ENCODE measurements around the gene LRRC4C. TPM values are rescaled to one million over a fixed set of nuclear protein-coding genes. Genes with fewer than 3 reads are reported as not detected.

The LRRC4C gene
- total and polyA plus RNA-seq, 10 of the 15 experiments (the other 5 are each of a cell fraction or from before 2014, with no cell fraction given) = 1.5 TPM; not detected in 9

DNA sequence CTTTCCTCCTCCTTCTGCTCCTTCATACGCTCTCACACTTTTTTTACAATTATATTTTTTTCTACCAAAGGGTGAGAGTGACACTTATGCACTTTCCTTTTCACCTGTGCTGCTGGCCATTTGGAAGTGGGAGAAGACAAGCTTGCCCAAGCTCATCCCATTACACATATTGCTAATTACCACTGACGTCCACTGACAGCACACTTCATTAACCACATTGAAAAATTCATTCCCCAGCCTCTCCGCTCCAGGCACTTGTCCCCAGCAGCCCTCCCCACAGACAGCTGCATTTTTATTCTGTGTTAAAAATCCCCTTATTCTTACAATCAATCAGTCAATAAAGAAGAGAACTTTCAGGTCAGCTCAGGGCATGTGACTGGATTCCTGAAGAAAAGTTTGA, 175.1 kb downstream of the LRRC4C start:
- DNase-seq (ENCODE audit: low read depth, low spot score) (no peak), FAIRE-seq (no peak), ATAC-seq (no peak)
- H3K4me3 ChIP-seq = no peak overlapping the region
- no TSS peak for BruUV-seq (replicated peaks)
- TF ChIP-seq RFX5 (IDR thresholded peaks at IDR 0.05; ENCODE audit: low read depth, low read length) (no peak), CREM (IDR thresholded peaks at IDR 0.05; ENCODE audit: low read depth) (no peak), SMAD1 (IDR thresholded peaks at IDR 0.05; ENCODE audit: low read depth, partially characterized antibody) (no peak), YY1 (IDR thresholded peaks at IDR 0.05; ENCODE audit: low read depth, low read length) (no peak), SKIL (IDR thresholded peaks at IDR 0.05; ENCODE audit: low read depth, poor library complexity, severe bottlenecking) (no peak), NFYB (IDR thresholded peaks at IDR 0.05; ENCODE audit: insufficient read depth, low read depth, low read length) (no peak), ZSCAN29 (IDR thresholded peaks at IDR 0.05) (no peak), KDM1A (IDR thresholded peaks at IDR 0.05; ENCODE audit: borderline replicate concordance) (no peak), PRDM15 (CRISPR knock-in tag; IDR thresholded peaks at IDR 0.05) (no peak)
- WGBS (ENCODE audit: insufficient coverage, insufficient replicate concordance, low lambda C conversion rate, missing lambda C conversion rate) = 49% methylated on average over 3 of the region's 3 CpGs
- H2AFZ ChIP-seq (ENCODE audit: control insufficient read depth, low read depth, low read length) = no peak overlapping the region
- H3K4me2 ChIP-seq (ENCODE audit: control insufficient read depth, insufficient read depth) = no peak overlapping the region
- RAD21 ChIA-PET (ENCODE audit: unreplicated experiment) = no interaction called here
- H3K36me3 ChIP-seq (ENCODE audit: control insufficient read depth in 2 of 2, insufficient read depth in 2 of 2, low read length in 1 of 2) = no peaks in the 10 kb centered on the region
- in situ Hi-C loops (cut with MboI) = no loop called here
- H3K4me1 ChIP-seq (ENCODE audit: control insufficient read depth, insufficient read depth, low read length) = no peaks in the 10 kb centered on the region
- intact Hi-C loops (cut with micrococcal nuclease; ENCODE audit: unreplicated experiment) = loop anchor here (5.0 kb wide), 1 partner anchor 48 kb away; no protein-coding TSS in a partner anchor
- no peaks in the 10 kb centered on the region for H3K27me3 ChIP-seq (replicated peaks in 1 of 2; ENCODE audit: control insufficient read depth in 2 of 2, insufficient read depth in 2 of 2, low read length in 1 of 2)
- H3K9me3 ChIP-seq (replicated peaks; ENCODE audit: control insufficient read depth, insufficient read depth, low read length) = no peaks in the 10 kb centered on the region
- SMC1A ChIA-PET (ENCODE audit: uncharacterized antibody, unreplicated experiment) = no interaction called here
- H4K20me1 ChIP-seq (ENCODE audit: control insufficient read depth, insufficient read depth) = no peaks in the 10 kb centered on the region
- no peaks in the 10 kb centered on the region for H3K79me2 ChIP-seq (ENCODE audit: control insufficient read depth, insufficient read depth, low read length)
- no peak overlapping the region for H3K27ac ChIP-seq (ENCODE audit: control insufficient read depth, insufficient read depth)
- H3K9ac ChIP-seq (ENCODE audit: control insufficient read depth, insufficient read depth, low read length) = no peak overlapping the region
- POLR2A ChIA-PET = no interaction called here
- CTCF ChIA-PET = no interaction called here
